GM12878 (cell line): Measurements from ENCODE around the gene KATNB1. TPM values are rescaled to one million over a fixed set of nuclear protein-coding genes. Genes with fewer than 3 reads are reported as not detected.

Experiments
- ATAC-seq: fragments of 200-7000 bp; cut with Tn5 transposase; 3 replicates; pipeline ENCODE4 v1.9.1; 2020; ENCODE audit warnings: mild to moderate bottlenecking, moderate library complexity
- BruUV-seq: library from RNA; stranded (reverse); fragments of 400-500 nt; replicated peaks from 2 replicates; lab custom pipeline; 2021; lab: Mats Ljungman, UMichigan
- CTCF ChIA-PET: fragments of 300-600 bp; sonication (Branson Sonifier 250); formaldehyde crosslinking; extraction: SDS; loops from one replicate; lab custom pipeline; 2021; ENCODE audit warnings: inconsistent platforms; lab: Yijun Ruan, JAX
- POLR2A ChIA-PET: fragments of 350-600 bp; formaldehyde crosslinking; extraction: SDS; loops from one replicate; lab custom pipeline; 2021; ENCODE audit warnings: inconsistent platforms; lab: Charles Lee
- RAD21 ChIA-PET: fragments of 300-600 bp; sonication (Branson Sonifier 250); formaldehyde crosslinking; loops from one replicate; lab custom pipeline; 2023; ENCODE audit warnings: antibody characterized with exemption; ENCODE audit not compliant: unreplicated experiment; lab: Charles Lee
- SMC1A ChIA-PET: fragments of 300-600 bp; sonication (Branson Sonifier 250); formaldehyde crosslinking; loops from one replicate; lab custom pipeline; 2023; ENCODE audit not compliant: unreplicated experiment, uncharacterized antibody; lab: Charles Lee
- DNase-seq: peaks from one replicate; pipeline ENCODE4 v3.0.0-alpha.2; 2011; ENCODE audit warnings: low read depth, low spot score
- FAIRE-seq: peaks from 3 replicates; lab custom pipeline; 2011; peaks lifted over from hg19 to GRCh38; lab: Jason Lieb, UNC
- H2AFZ ChIP-seq: 2 replicates; pipeline ENCODE4 v1.6.0; 2011; ENCODE audit warnings: low read depth, low read length, control low read depth; ENCODE audit not compliant: control insufficient read depth
- H3K27ac ChIP-seq: 2 replicates; pipeline ENCODE4 v1.5.1; 2011; ENCODE audit warnings: control low read depth; ENCODE audit not compliant: control insufficient read depth, insufficient read depth
- H3K27me3 ChIP-seq, 2 experiments: replicated peaks in 1 of 2; 2 replicates each; pipeline versions ENCODE4 v1.6.0 to v1.6.1; 2011; ENCODE audit warnings: low read length in 1 of 2; ENCODE audit not compliant: control insufficient read depth in 2 of 2, insufficient read depth in 2 of 2
- H3K36me3 ChIP-seq, 2 experiments: 2 replicates each; pipeline ENCODE4 v1.5.1; 2011; ENCODE audit warnings: low read length in 1 of 2; ENCODE audit not compliant: control insufficient read depth in 2 of 2, insufficient read depth in 2 of 2
- H3K4me1 ChIP-seq: 2 replicates; pipeline ENCODE4 v1.6.1; 2011; ENCODE audit warnings: mild to moderate bottlenecking, low read length, moderate library complexity, mixed read lengths; ENCODE audit not compliant: control insufficient read depth, insufficient read depth
- H3K4me2 ChIP-seq: 2 replicates; pipeline ENCODE4 v1.6.0; 2011; ENCODE audit warnings: control low read depth; ENCODE audit not compliant: control insufficient read depth, insufficient read depth
- H3K4me3 ChIP-seq: fragments of 200-600 bp; sonication (generic); 2 replicates; pipeline ENCODE4 v1.5.1; 2016
- H3K79me2 ChIP-seq: 2 replicates; pipeline ENCODE4 v1.6.0; 2011; ENCODE audit warnings: low read length; ENCODE audit not compliant: control insufficient read depth, insufficient read depth
- H3K9ac ChIP-seq: 2 replicates; pipeline ENCODE4 v1.8.0; 2011; ENCODE audit warnings: low read length, control low read depth, mixed read lengths; ENCODE audit not compliant: control insufficient read depth, insufficient read depth
- H3K9me3 ChIP-seq: replicated peaks from 3 replicates; pipeline ENCODE4 v1.5.1; 2011; ENCODE audit warnings: mild to moderate bottlenecking, low read length; ENCODE audit not compliant: control insufficient read depth, insufficient read depth
- H4K20me1 ChIP-seq: 2 replicates; pipeline ENCODE4 v1.6.0; 2011; ENCODE audit not compliant: control insufficient read depth, insufficient read depth
- BACH1 ChIP-seq: fragments of 450-650 bp; IDR thresholded peaks from 2 replicates; pipeline ENCODE4 v1.6.1; 2017; ENCODE audit warnings: mild to moderate bottlenecking, borderline replicate concordance
- BHLHE40 ChIP-seq, 2 experiments: fragments of 450-650 bp in 1 of 2; IDR thresholded peaks; 2 replicates each; pipeline ENCODE4 v1.6.1; 2011 to 2017; ENCODE audit warnings: low read depth in 2 of 2, borderline replicate concordance in 1 of 2, improper control_type of control experiment in 1 of 2, low read length in 1 of 2, mild to moderate bottlenecking in 1 of 2
- ETV6 ChIP-seq, 2 experiments: fragments of 450-650 bp in 1 of 2; IDR thresholded peaks in 1 of 2; conservative IDR thresholded peaks in 1 of 2; 2 replicates each; pipeline ENCODE4 v1.6.1; 2014; ENCODE audit warnings: antibody characterized with exemption in 1 of 2, borderline replicate concordance in 1 of 2, low read depth in 1 of 2, mild to moderate bottlenecking in 1 of 2, moderate library complexity in 1 of 2
- TAF1 ChIP-seq: IDR thresholded peaks from 2 replicates; pipeline ENCODE4 v1.6.1; 2011; ENCODE audit warnings: mild to moderate bottlenecking, low read depth, low read length, borderline replicate concordance
- WRNIP1 ChIP-seq: IDR thresholded peaks from 2 replicates; pipeline ENCODE4 v1.6.1; 2011; ENCODE audit warnings: low read depth, low read length, improper control_type of control experiment, borderline replicate concordance
- WGBS: methylation state at CpG from one replicate; pipeline ENCODE4 v1.1.6; 2016; ENCODE audit warnings: low lambda C conversion rate; ENCODE audit not compliant: insufficient replicate concordance, insufficient coverage; ENCODE audit errors: missing lambda C conversion rate; 5-methylcytosine and 5-hydroxymethylcytosine counted together
- in situ Hi-C: fragments of 300-500 bp; cut with MboI; formaldehyde crosslinking; loops from 9 replicates; pipeline ENCODE4 v1.14.3; 2018; ENCODE audit warnings: mixed read lengths
- intact Hi-C: fragments of 100-400 bp; cut with micrococcal nuclease; formaldehyde crosslinking; loops from one replicate; pipeline ENCODE4 v1.14.2; 2022; ENCODE audit not compliant: unreplicated experiment
- polyA plus RNA-seq, 11 experiments: library from polyadenylated mRNA; depleted of rRNA in 4 of 11; unstranded in 6 of 11; stranded (reverse) in 5 of 11; fragments of >200 nt; fragmentation: Nextera tagmentation in 4 of 11; fragmentation: Illumina TruSeq in 1 of 11; extraction: Ambion mirVana in 4 of 11; extraction: Trizol in 1 of 11; gene quantifications; 1 replicate in 1 of 11; 2 replicates in 10 of 11; pipeline versions ENCODE4 v1.2.1 to v1.2.3, GENCODE V29; 2011 to 2016; ENCODE audit warnings: inconsistent platforms in 2 of 11, missing spikeins in 2 of 11, low read depth in 1 of 11
- total RNA-seq, 4 experiments: library from RNA; depleted of rRNA in 3 of 4; stranded (reverse); fragments of >200 nt in 3 of 4; fragmentation: Illumina TruSeq in 1 of 4; extraction: Trizol in 1 of 4; gene quantifications; 2 replicates each; pipeline versions ENCODE4 v1.2.1 to v1.2.3, GENCODE V29; 2013 to 2021
- TF ChIP-seq, protein P1 (sequence below): IDR thresholded peaks from 2 replicates; pipeline ENCODE4 v1.6.1; 2012; ENCODE audit warnings: low read length, inconsistent platforms
- TF ChIP-seq, protein P2 (sequence below): IDR thresholded peaks from 2 replicates; pipeline ENCODE4 v1.6.1; 2011; ENCODE audit warnings: low read depth, low read length, improper control_type of control experiment, borderline replicate concordance

KATNB1 gene
- total and polyA plus RNA-seq, 10 of the 15 experiments (the other 5 are each of a cell fraction or from before 2014, with no cell fraction given): 0.71 to 46.5 (median 19.5) TPM

DNA sequence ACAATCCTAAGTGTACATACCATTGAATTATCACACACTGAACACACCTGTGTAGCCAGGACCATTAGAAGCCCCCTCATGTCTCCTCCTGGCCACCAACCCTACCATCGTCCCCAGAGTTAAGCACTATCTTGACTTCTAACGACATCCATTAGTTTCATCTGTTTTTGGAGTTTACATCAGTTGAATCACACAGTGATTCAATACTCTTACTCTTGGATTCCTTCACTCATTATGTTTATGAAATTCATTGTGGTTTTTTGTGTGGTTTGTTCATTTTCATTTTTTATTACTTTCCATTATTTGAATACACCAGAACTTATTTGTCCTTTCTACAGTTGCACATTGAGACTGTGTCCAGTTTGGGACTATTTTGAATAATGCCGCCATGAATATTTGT lies 27.4 kb upstream of the KATNB1 start:
- no peak overlapping the region for H3K4me3 ChIP-seq
- H2AFZ ChIP-seq: no peak overlapping the region
- TF ChIP-seq, protein P1, sequence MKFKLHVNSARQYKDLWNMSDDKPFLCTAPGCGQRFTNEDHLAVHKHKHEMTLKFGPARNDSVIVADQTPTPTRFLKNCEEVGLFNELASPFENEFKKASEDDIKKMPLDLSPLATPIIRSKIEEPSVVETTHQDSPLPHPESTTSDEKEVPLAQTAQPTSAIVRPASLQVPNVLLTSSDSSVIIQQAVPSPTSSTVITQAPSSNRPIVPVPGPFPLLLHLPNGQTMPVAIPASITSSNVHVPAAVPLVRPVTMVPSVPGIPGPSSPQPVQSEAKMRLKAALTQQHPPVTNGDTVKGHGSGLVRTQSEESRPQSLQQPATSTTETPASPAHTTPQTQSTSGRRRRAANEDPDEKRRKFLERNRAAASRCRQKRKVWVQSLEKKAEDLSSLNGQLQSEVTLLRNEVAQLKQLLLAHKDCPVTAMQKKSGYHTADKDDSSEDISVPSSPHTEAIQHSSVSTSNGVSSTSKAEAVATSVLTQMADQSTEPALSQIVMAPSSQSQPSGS: no peak
- TF ChIP-seq BHLHE40 (IDR thresholded peaks at IDR 0.05; ENCODE audit: borderline replicate concordance in 1 of 2, low read depth in 2 of 2, low read length in 1 of 2) (no peak), WRNIP1 (no peak), BACH1 (no peak), TAF1 (no peak), ETV6 (conservative IDR thresholded peaks at IDR 0.05 in 1 of 2, IDR thresholded peaks at IDR 0.05 in 1 of 2; ENCODE audit: borderline replicate concordance in 1 of 2, low read depth in 1 of 2) (no peak)
- TF ChIP-seq, protein P2, sequence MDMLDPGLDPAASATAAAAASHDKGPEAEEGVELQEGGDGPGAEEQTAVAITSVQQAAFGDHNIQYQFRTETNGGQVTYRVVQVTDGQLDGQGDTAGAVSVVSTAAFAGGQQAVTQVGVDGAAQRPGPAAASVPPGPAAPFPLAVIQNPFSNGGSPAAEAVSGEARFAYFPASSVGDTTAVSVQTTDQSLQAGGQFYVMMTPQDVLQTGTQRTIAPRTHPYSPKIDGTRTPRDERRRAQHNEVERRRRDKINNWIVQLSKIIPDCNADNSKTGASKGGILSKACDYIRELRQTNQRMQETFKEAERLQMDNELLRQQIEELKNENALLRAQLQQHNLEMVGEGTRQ: no peak
- SMC1A ChIA-PET: no interaction called here
- in situ Hi-C loops: no loop called here
- no peaks in the 10 kb centered on the region for H3K9me3 ChIP-seq
- no peaks in the 10 kb centered on the region for H3K36me3 ChIP-seq
- no peaks in the 10 kb centered on the region for H3K79me2 ChIP-seq
- H3K4me2 ChIP-seq: no peak overlapping the region
- intact Hi-C loops: no loop called here
- 43% methylated on average over 3 of the region's 3 CpGs for WGBS
- no peak overlapping the region for H3K9ac ChIP-seq
- ATAC-seq (no peak), FAIRE-seq (no peak), DNase-seq (no peak)
- no TSS peak for BruUV-seq
- CTCF ChIA-PET: no interaction called here
- H3K27ac ChIP-seq: no peak overlapping the region
- RAD21 ChIA-PET: no interaction called here
- no peaks in the 10 kb centered on the region for H4K20me1 ChIP-seq
- POLR2A ChIA-PET: no interaction called here
- no peaks in the 10 kb centered on the region for H3K4me1 ChIP-seq
- H3K27me3 ChIP-seq: no peaks in the 10 kb centered on the region
